Right renal cortex interstitium (tissue), 3 donors: ENCODE results near the gene LBX1. TPM values are rescaled to one million over a fixed set of nuclear protein-coding genes. Genes with fewer than 3 reads are reported as not detected.
"Not testable (repeated sequence)": the region's sequence is repeated elsewhere in the genome, so short reads cannot be mapped to it uniquely, and the experiment has no call there.

ENCODE experiments used
- DNase-seq, 3 donors: peaks; one replicate each; pipeline ENCODE4 v3.0.0-alpha.2; 2013; ENCODE audit warnings: low read depth in 3 of 3, low spot score in 2 of 3
- polyA plus RNA-seq, 3 donors: library from polyadenylated mRNA; unstranded; fragments of 120-200 nt; gene quantifications; one replicate each; pipeline ENCODE4 v1.2.1, GENCODE V29; 2013; ENCODE audit not compliant: insufficient read length in 3 of 3

The LBX1 gene
- polyA plus RNA-seq, 3 donors = not detected

- DNase-seq = no peak
Observed at GRCh38 chr10:101215397-101216206, 13.7 kb downstream of the LBX1 start.

GRCh38 chr10:101214446-101215396, 14.5 kb downstream of the LBX1 start:
- DNase-seq = no peak

- no peak for DNase-seq
Observed at GRCh38 chr10:101208543-101208942, 20.7 kb downstream of the LBX1 start.

- no peak for DNase-seq
Observed at GRCh38 chr10:101207026-101207425, 22.2 kb downstream of the LBX1 start.

GRCh38 chr10:101202667-101203066, 26.6 kb downstream of the LBX1 start:
- not testable (repeated sequence) for DNase-seq

GRCh38 chr10:101198326-101198977, 30.8 kb downstream of the LBX1 start:
- not testable (repeated sequence) for DNase-seq

- DNase-seq = no peak
Observed at GRCh38 chr10:101195921-101196320, 33.3 kb downstream of the LBX1 start.

GRCh38 chr10:101189461-101190401, 39.5 kb downstream of the LBX1 start:
- no peak for DNase-seq

GRCh38 chr10:101188942-101189341, 40.3 kb downstream of the LBX1 start:
- no peak for DNase-seq

- no peak for DNase-seq
Observed at GRCh38 chr10:101183458-101184183, 45.6 kb downstream of the LBX1 start.

- no peak for DNase-seq
Observed at GRCh38 chr10:101182936-101183335, 46.3 kb downstream of the LBX1 start.

Other genes starting within 250 kb of the LBX1 start
- gene MRPL43, start 242.0 kb downstream of the LBX1 start, polyA plus RNA-seq = 10 to 100 TPM; 86.9 to 95.2 (median 87.1) TPM
- gene TWNK, start 241.9 kb downstream of the LBX1 start, polyA plus RNA-seq = 10 to 100 TPM; 16.3 to 18.6 (median 18.0) TPM
- 10 to 100 TPM; 42.3 to 49.9 (median 47.3) TPM for gene LZTS2, start 229.7 kb downstream of the LBX1 start, polyA plus RNA-seq
- gene PDZD7, start 198.3 kb downstream of the LBX1 start, polyA plus RNA-seq = 1 to 10 TPM; 1.2 to 1.9 (median 1.8) TPM
- 10 to 100 TPM; 20.7 to 22.6 (median 22.3) TPM for gene SFXN3, start 198.2 kb downstream of the LBX1 start, polyA plus RNA-seq
- gene KAZALD1, start 167.5 kb downstream of the LBX1 start, polyA plus RNA-seq = 10 to 100 TPM in 2 of 3 donors, 1 to 10 TPM in 1; 9.5 to 11.0 (median 10.0) TPM
- gene TLX1, start 98.2 kb downstream of the LBX1 start, polyA plus RNA-seq = under 1 TPM in 2 of 3 donors, not detected in 1; 0.06 to 0.07 TPM
- 10 to 100 TPM; 26.8 to 28.3 (median 27.0) TPM for gene BTRC, start 124.7 kb upstream of the LBX1 start, polyA plus RNA-seq